CD4-positive, CD25-positive, alpha-beta regulatory T cell (primary cell): Measurements from ENCODE around the gene ERC1. TPM values are rescaled to one million over a fixed set of nuclear protein-coding genes. Genes with fewer than 3 reads are reported as not detected.

Source experiments
- ATAC-seq, 2 donors: fragments of 150-1000 bp; cut with Tn5 transposase; one replicate each; pipeline ENCODE4 v1.10.0; 2021; ENCODE audit warnings: low read depth in 2 of 2, moderate number of reproducible peaks in 2 of 2, moderate library complexity in 1 of 2
- DNase-seq, 3 donors: peaks; one replicate each; pipeline versions ENCODE4 v3.0.0 to v3.0.0-alpha.2; 2012 to 2022; ENCODE audit warnings: mixed read lengths in 1 of 3
- H3K27ac ChIP-seq: one replicate; pipeline ENCODE4 v1.7.0; 2013; ENCODE audit warnings: mild to moderate bottlenecking, low read length; ENCODE audit not compliant: insufficient read depth, poor library complexity, severe bottlenecking
- H3K27me3 ChIP-seq: one replicate; pipeline ENCODE4 v1.7.0; 2013; ENCODE audit warnings: low read length; ENCODE audit not compliant: control insufficient read depth, insufficient read depth
- H3K36me3 ChIP-seq: one replicate; pipeline ENCODE4 v1.7.0; 2013; ENCODE audit warnings: mild to moderate bottlenecking, low read length, moderate library complexity; ENCODE audit not compliant: control insufficient read depth, insufficient read depth
- H3K4me1 ChIP-seq: 2 replicates; pipeline ENCODE4 v1.7.0; 2013; ENCODE audit warnings: mild to moderate bottlenecking, low read length; ENCODE audit not compliant: insufficient read depth, control insufficient read depth, poor library complexity, severe bottlenecking
- H3K4me3 ChIP-seq: one replicate; pipeline ENCODE4 v1.7.0; 2013; ENCODE audit warnings: low read depth, mild to moderate bottlenecking, low read length, moderate library complexity
- H3K9me3 ChIP-seq, 2 experiments: 1 replicate in 1 of 2; 2 replicates in 1 of 2; pipeline ENCODE4 v1.7.0; 2013; ENCODE audit warnings: low read length in 2 of 2, mild to moderate bottlenecking in 1 of 2, moderate library complexity in 1 of 2; ENCODE audit not compliant: control insufficient read depth in 2 of 2
- H3K27ac Mint-ChIP-seq, 3 donors: one replicate each; pipeline ENCODE4 v1.8.0; 2020 to 2022; ENCODE audit warnings: mild to moderate bottlenecking in 3 of 3, mixed read lengths in 3 of 3, moderate library complexity in 2 of 3
- H3K27me3 Mint-ChIP-seq: one replicate; pipeline ENCODE4 v1.8.0; 2022; ENCODE audit warnings: mild to moderate bottlenecking, mixed read lengths
- H3K36me3 Mint-ChIP-seq: one replicate; pipeline ENCODE4 v1.8.0; 2020; ENCODE audit warnings: mixed read lengths
- H3K4me1 Mint-ChIP-seq, 4 donors: one replicate each; pipeline ENCODE4 v1.8.0; 2020 to 2022; ENCODE audit warnings: mixed read lengths in 4 of 4, mild to moderate bottlenecking in 1 of 4
- H3K4me3 Mint-ChIP-seq, 4 donors: one replicate each; pipeline ENCODE4 v1.8.0; 2020 to 2022; ENCODE audit warnings: mild to moderate bottlenecking in 4 of 4, mixed read lengths in 4 of 4, moderate library complexity in 3 of 4
- H3K9me3 Mint-ChIP-seq, 7 donors: one replicate each; pipeline ENCODE4 v1.8.0; 2020 to 2022; ENCODE audit warnings: mixed read lengths in 7 of 7, mild to moderate bottlenecking in 3 of 7, moderate library complexity in 2 of 7
- polyA plus RNA-seq, 4 donors: library from polyadenylated mRNA; unstranded; fragments of 300-500 nt; fragmentation: Illumina TruSeq; gene quantifications; one replicate each; pipeline ENCODE4 v1.2.3, GENCODE V29; 2021
- total RNA-seq: library from RNA; stranded (reverse); gene quantifications from one replicate; pipeline ENCODE4 v1.2.3, GENCODE V29; 2022

The ERC1 gene
- total and polyA plus RNA-seq, 5 donors from 2014 or later, result 5.7 to 46.5 (median 7.6) TPM

DNA sequence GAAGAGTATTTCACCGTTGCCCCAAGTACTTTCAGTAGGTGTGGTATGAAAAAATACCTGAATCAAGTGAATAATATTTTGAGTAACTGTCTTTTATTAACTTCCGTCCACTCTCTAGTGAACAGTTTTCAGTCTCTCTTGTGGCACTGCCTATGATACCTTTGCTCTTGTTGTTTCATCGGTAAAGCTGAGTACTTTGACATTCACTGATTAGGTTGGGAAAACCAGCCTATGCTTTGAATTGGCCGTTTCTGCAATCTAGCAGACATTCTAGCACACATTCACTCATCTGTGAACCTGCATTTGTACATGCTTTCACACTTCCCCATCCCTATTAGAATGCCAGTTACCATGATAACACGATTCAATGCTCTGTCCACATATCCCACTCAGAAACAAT lies 386.1 kb downstream of the ERC1 start:
- Mint-ChIP-seq H3K4me1 (peaks cover 0 to 3% (median 0%) of the 10 kb centered on the region in 4 donors), H3K36me3 (peaks cover 48% of the 10 kb centered on the region), H3K4me3 (no peak overlapping the region), H3K27me3 (peaks cover 5% of the 10 kb centered on the region), H3K27ac (no peak overlapping the region), H3K9me3 (no peaks in the 10 kb centered on the region)
- DNase-seq (no peak), ATAC-seq (no peak)
- no peaks in the 10 kb centered on the region for H3K27me3 ChIP-seq
- no peaks in the 10 kb centered on the region for H3K4me1 ChIP-seq
- H3K4me3 ChIP-seq, result no peak overlapping the region
- no peak overlapping the region for H3K27ac ChIP-seq
- H3K9me3 ChIP-seq, result no peaks in the 10 kb centered on the region
- H3K36me3 ChIP-seq, result peaks cover 9% of the 10 kb centered on the region

GRCh38 chr12:1377681-1378080 lies 386.7 kb downstream of the ERC1 start:
- no peak for ATAC-seq
- no peak overlapping the region for H3K4me3 Mint-ChIP-seq
- no peak overlapping the region for H3K4me3 ChIP-seq
- peaks cover 5% of the 10 kb centered on the region for H3K27me3 Mint-ChIP-seq
- H3K4me1 Mint-ChIP-seq, result peaks cover 0 to 3% (median 0%) of the 10 kb centered on the region in 4 donors
- H3K27me3 ChIP-seq, result no peaks in the 10 kb centered on the region
- H3K36me3 ChIP-seq, result peaks cover 6% of the 10 kb centered on the region
- no peak overlapping the region for H3K27ac ChIP-seq
- peaks cover 44% of the 10 kb centered on the region for H3K36me3 Mint-ChIP-seq
- H3K9me3 ChIP-seq, result no peaks in the 10 kb centered on the region
- no peak for DNase-seq
- no peaks in the 10 kb centered on the region for H3K9me3 Mint-ChIP-seq
- no peaks in the 10 kb centered on the region for H3K4me1 ChIP-seq
- no peak overlapping the region for H3K27ac Mint-ChIP-seq

DNA sequence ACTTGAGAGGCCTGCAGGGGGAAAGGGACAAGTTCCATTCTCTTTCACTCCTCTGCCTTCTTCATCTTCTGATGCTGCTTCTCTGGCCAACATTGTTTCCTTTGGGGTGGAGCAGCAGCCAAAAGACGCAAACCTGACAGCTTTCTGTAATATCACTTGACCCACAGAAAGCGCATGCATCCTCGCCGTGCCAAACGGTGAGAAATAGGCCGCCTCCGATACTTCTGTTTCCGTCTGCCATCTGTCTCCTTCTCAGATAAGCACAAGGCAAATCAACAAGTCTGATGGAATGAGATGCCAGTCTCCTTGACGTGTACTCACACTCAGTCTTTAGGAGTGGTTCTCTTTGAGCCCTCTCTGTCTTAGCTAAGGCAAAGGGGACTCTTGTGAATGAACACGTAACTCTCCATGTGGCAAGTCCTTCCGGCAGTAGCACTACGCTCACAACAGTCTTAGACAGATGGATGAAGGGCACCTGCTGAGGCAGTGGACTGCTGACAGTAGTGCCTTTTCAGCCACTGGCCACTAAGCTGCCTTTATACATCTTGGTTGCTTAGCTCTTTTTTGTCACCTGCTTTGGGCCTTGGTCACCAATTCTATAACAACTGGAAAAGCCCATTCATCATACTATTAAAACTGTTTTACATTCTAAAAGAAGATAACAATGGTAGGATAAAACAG lies 389.3 kb downstream of the ERC1 start:
- Histone ChIP-seq H3K4me1 (no peaks in the 10 kb centered on the region), H3K9me3 (no peaks in the 10 kb centered on the region), H3K27ac (no peak overlapping the region), H3K4me3 (no peak overlapping the region), H3K27me3 (no peaks in the 10 kb centered on the region), H3K36me3 (peaks cover 3% of the 10 kb centered on the region)
- H3K9me3 Mint-ChIP-seq, result no peaks in the 10 kb centered on the region
- ATAC-seq (no peak), DNase-seq (no peak)
- H3K27ac Mint-ChIP-seq, result no peak overlapping the region
- peaks cover 0 to 4% (median 2%) of the 10 kb centered on the region in 4 donors for H3K4me1 Mint-ChIP-seq
- H3K4me3 Mint-ChIP-seq, result no peak overlapping the region
- peaks cover 33% of the 10 kb centered on the region for H3K36me3 Mint-ChIP-seq
- H3K27me3 Mint-ChIP-seq, result peaks cover 5% of the 10 kb centered on the region

GRCh38 chr12:1382151-1382550 lies 391.1 kb downstream of the ERC1 start:
- ATAC-seq (no peak), DNase-seq (no peak)
- Mint-ChIP-seq H3K4me1 (peaks cover 0 to 4% (median 2%) of the 10 kb centered on the region in 4 donors), H3K27me3 (no peaks in the 10 kb centered on the region), H3K27ac (no peak overlapping the region), H3K4me3 (no peak overlapping the region), H3K9me3 (no peaks in the 10 kb centered on the region), H3K36me3 (peaks cover 29% of the 10 kb centered on the region)
- Histone ChIP-seq H3K4me3 (no peak overlapping the region), H3K27ac (no peak overlapping the region), H3K9me3 (no peaks in the 10 kb centered on the region), H3K27me3 (no peaks in the 10 kb centered on the region), H3K36me3 (peaks cover 6% of the 10 kb centered on the region), H3K4me1 (no peaks in the 10 kb centered on the region)

DNA sequence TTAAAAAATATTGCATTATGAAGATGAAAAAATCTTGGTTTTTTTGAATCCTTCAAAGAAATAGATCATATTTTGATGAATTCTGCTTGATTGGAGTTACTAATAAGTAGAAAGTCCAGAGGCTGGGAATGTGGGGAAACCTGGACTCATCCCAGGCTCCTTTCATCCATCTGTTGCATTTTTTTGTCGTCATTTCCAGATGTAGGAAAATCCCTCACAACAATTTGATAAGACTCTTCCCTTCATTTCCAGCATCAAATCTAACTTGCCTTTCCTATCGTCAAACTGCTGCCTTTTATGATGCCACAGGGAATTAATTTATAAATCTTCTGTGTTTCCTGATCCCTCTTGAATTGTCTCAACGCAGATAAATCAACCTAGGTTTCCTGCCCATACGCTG lies 391.8 kb downstream of the ERC1 start:
- H3K9me3 Mint-ChIP-seq, result no peaks in the 10 kb centered on the region
- H3K27me3 ChIP-seq, result no peaks in the 10 kb centered on the region
- no peak overlapping the region for H3K4me3 Mint-ChIP-seq
- no peak overlapping the region for H3K4me3 ChIP-seq
- no peaks in the 10 kb centered on the region for H3K4me1 ChIP-seq
- ATAC-seq (no peak), DNase-seq (no peak)
- H3K27me3 Mint-ChIP-seq, result no peaks in the 10 kb centered on the region
- H3K9me3 ChIP-seq, result no peaks in the 10 kb centered on the region
- no peak overlapping the region for H3K27ac Mint-ChIP-seq
- H3K4me1 Mint-ChIP-seq, result peaks cover 0 to 4% (median 2%) of the 10 kb centered on the region in 4 donors
- peaks cover 29% of the 10 kb centered on the region for H3K36me3 Mint-ChIP-seq
- no peak overlapping the region for H3K27ac ChIP-seq
- H3K36me3 ChIP-seq, result peaks cover 6% of the 10 kb centered on the region

DNA sequence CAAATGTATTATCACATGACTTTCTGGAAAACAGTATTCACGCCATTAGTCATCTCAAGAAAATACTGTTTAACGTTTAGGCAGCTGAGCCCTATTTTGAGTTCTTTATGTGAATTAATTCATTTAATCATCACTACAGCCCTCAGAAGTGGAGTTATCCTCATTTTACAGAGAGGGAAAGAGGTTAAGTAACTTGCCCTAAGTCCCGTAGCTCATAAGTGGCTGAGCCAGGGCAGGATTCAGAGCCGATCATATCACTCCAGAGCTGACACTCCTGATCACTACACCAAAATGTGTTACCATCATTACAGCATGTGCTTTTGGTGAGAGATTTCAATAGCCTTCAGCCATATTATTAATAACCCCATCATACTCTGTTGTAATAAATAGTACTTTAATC lies 392.7 kb downstream of the ERC1 start:
- ATAC-seq (no peak), DNase-seq (no peak)
- Mint-ChIP-seq H3K9me3 (peaks cover 0 to 3% (median 0%) of the 10 kb centered on the region in 7 donors), H3K27ac (no peak overlapping the region), H3K27me3 (no peaks in the 10 kb centered on the region), H3K4me3 (no peak overlapping the region), H3K36me3 (peaks cover 31% of the 10 kb centered on the region), H3K4me1 (peaks cover 0 to 4% (median 2%) of the 10 kb centered on the region in 4 donors)
- Histone ChIP-seq H3K27ac (no peak overlapping the region), H3K4me1 (no peaks in the 10 kb centered on the region), H3K4me3 (no peak overlapping the region), H3K36me3 (peaks cover 8% of the 10 kb centered on the region), H3K9me3 (no peaks in the 10 kb centered on the region), H3K27me3 (no peaks in the 10 kb centered on the region)

DNA sequence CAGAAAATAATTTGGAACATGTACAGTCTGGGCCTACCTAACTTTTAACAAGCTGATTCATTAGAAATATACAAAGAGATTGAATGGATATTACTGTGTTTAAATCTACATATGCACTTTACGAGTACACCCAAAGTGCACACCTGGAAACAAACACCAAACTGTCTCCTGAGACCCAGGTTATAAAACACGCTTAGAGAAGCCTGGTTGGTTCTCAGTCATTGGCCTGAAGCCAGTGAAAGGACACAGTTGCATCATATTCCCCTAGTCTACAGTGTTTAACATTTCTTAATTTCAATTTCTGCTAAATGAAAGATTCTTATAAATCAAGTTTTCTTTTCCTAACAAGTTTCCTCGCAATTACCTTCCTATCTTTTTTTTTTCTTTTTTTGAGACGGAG lies 393.9 kb downstream of the ERC1 start:
- H3K9me3 Mint-ChIP-seq, result peaks cover 0 to 3% (median 0%) of the 10 kb centered on the region in 7 donors
- no peak overlapping the region for H3K4me3 ChIP-seq
- no peaks in the 10 kb centered on the region for H3K9me3 ChIP-seq
- no peak overlapping the region for H3K27ac ChIP-seq
- ATAC-seq (no peak), DNase-seq (no peak)
- no peaks in the 10 kb centered on the region for H3K4me1 ChIP-seq
- no peak overlapping the region for H3K4me3 Mint-ChIP-seq
- H3K27me3 ChIP-seq, result no peaks in the 10 kb centered on the region
- peaks cover 25% of the 10 kb centered on the region for H3K36me3 Mint-ChIP-seq
- peak overlapping the region in 1 of 3 donors; percentile 64 for H3K27ac Mint-ChIP-seq
- H3K4me1 Mint-ChIP-seq, result peaks cover 0 to 4% (median 2%) of the 10 kb centered on the region in 4 donors
- H3K27me3 Mint-ChIP-seq, result no peaks in the 10 kb centered on the region
- peaks cover 8% of the 10 kb centered on the region for H3K36me3 ChIP-seq

- no peak for ATAC-seq
- DNase-seq, result no peak
- peaks cover 27% of the 10 kb centered on the region for H3K36me3 Mint-ChIP-seq
- H3K9me3 Mint-ChIP-seq, result peaks cover 0 to 9% (median 2%) of the 10 kb centered on the region in 7 donors
- H3K36me3 ChIP-seq, result peaks cover 6% of the 10 kb centered on the region
- H3K27ac ChIP-seq, result no peak overlapping the region
- no peak overlapping the region for H3K4me3 Mint-ChIP-seq
- no peaks in the 10 kb centered on the region for H3K4me1 Mint-ChIP-seq
- no peaks in the 10 kb centered on the region for H3K27me3 Mint-ChIP-seq
- H3K27me3 ChIP-seq, result no peaks in the 10 kb centered on the region
- no peak overlapping the region for H3K27ac Mint-ChIP-seq
- H3K4me1 ChIP-seq, result no peaks in the 10 kb centered on the region
- peaks cover 13 to 17% of the 10 kb centered on the region in 2 experiments for H3K9me3 ChIP-seq
- no peak overlapping the region for H3K4me3 ChIP-seq
These were observed 400.7 kb downstream of the ERC1 start for GRCh38 chr12:1391722-1392121.
